H1 (cell line): ENCODE data around the gene SLC43A2. TPM values are rescaled to one million over a fixed set of nuclear protein-coding genes. Genes with fewer than 3 reads are reported as not detected.

Source experiments
- KDM1A ChIP-seq: fragments of 200-600, 300-600 bp; sonication (generic); IDR thresholded peaks from 2 replicates; pipeline ENCODE4 v1.7.1; 2016; ENCODE audit warnings: mild to moderate bottlenecking, low read length, borderline replicate concordance
- polyA plus RNA-seq, 7 experiments: library from polyadenylated mRNA; depleted of rRNA in 3 of 7; stranded (reverse) in 5 of 7; unstranded in 2 of 7; fragments of >200 nt in 5 of 7; fragments of 200-250 nt in 2 of 7; gene quantifications; 1 replicate in 5 of 7; 2 replicates in 1 of 7; 4 replicates in 1 of 7; pipeline versions ENCODE4 v1.2.1 to v1.2.3, GENCODE V29; 2011 to 2013; ENCODE audit warnings: missing spikeins in 2 of 7, mixed read lengths in 2 of 7
- total RNA-seq: library from RNA; stranded (reverse); fragmentation: NEBNext Ultra II Directional; extraction: Animal tissue kit (Norgen Biotek cat#: 25700); gene quantifications from 2 replicates; pipeline ENCODE4 v1.2.1, GENCODE V29; 2021
- TF ChIP-seq, protein P1 (sequence below): fragments of 300-600 bp; sonication (generic); IDR thresholded peaks from 2 replicates; pipeline ENCODE4 v1.7.1; 2012; ENCODE audit warnings: low read length, moderate library complexity, mild to moderate bottlenecking, inconsistent platforms; ENCODE audit not compliant: insufficient replicate concordance

Gene SLC43A2
- total and polyA plus RNA-seq, 2 of the 8 experiments (the other 6 are each of a cell fraction or from before 2014, with no cell fraction given): 6.6 to 10.5 TPM

DNA sequence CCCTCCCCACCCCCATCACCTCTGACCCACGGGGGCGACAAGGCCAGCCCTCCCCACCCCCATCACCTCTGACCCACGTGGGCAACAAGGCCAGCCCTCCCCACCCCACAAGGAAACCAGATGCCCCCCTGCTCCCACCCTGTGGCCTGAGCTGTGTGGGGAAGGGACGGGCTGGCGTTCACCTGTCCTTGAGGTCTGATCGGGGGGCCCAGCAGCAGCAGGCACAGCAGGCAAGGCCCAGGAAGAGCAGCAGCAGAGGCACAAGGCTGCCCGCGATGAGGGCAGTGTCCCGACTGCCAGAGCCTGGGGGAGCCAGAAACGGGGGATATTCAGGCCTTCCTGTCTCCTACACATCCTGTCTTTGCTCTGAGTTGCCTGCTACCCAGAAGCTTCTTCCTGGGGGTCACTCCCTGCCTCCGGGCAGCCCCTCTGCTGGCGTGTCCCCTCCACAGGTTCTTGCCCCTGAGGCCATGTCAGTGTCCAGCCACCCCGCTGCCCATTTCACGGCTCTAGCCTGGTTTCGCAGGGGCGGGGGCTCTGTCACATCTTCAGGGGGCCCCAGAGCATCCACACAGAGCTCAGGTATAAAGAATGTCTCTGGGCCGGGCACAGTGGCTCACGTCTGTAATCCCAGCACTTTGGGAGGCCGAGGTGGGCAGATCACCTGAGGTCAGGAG lies 10.1 kb upstream of the SLC43A2 start (continued):
- TF ChIP-seq, protein P1, sequence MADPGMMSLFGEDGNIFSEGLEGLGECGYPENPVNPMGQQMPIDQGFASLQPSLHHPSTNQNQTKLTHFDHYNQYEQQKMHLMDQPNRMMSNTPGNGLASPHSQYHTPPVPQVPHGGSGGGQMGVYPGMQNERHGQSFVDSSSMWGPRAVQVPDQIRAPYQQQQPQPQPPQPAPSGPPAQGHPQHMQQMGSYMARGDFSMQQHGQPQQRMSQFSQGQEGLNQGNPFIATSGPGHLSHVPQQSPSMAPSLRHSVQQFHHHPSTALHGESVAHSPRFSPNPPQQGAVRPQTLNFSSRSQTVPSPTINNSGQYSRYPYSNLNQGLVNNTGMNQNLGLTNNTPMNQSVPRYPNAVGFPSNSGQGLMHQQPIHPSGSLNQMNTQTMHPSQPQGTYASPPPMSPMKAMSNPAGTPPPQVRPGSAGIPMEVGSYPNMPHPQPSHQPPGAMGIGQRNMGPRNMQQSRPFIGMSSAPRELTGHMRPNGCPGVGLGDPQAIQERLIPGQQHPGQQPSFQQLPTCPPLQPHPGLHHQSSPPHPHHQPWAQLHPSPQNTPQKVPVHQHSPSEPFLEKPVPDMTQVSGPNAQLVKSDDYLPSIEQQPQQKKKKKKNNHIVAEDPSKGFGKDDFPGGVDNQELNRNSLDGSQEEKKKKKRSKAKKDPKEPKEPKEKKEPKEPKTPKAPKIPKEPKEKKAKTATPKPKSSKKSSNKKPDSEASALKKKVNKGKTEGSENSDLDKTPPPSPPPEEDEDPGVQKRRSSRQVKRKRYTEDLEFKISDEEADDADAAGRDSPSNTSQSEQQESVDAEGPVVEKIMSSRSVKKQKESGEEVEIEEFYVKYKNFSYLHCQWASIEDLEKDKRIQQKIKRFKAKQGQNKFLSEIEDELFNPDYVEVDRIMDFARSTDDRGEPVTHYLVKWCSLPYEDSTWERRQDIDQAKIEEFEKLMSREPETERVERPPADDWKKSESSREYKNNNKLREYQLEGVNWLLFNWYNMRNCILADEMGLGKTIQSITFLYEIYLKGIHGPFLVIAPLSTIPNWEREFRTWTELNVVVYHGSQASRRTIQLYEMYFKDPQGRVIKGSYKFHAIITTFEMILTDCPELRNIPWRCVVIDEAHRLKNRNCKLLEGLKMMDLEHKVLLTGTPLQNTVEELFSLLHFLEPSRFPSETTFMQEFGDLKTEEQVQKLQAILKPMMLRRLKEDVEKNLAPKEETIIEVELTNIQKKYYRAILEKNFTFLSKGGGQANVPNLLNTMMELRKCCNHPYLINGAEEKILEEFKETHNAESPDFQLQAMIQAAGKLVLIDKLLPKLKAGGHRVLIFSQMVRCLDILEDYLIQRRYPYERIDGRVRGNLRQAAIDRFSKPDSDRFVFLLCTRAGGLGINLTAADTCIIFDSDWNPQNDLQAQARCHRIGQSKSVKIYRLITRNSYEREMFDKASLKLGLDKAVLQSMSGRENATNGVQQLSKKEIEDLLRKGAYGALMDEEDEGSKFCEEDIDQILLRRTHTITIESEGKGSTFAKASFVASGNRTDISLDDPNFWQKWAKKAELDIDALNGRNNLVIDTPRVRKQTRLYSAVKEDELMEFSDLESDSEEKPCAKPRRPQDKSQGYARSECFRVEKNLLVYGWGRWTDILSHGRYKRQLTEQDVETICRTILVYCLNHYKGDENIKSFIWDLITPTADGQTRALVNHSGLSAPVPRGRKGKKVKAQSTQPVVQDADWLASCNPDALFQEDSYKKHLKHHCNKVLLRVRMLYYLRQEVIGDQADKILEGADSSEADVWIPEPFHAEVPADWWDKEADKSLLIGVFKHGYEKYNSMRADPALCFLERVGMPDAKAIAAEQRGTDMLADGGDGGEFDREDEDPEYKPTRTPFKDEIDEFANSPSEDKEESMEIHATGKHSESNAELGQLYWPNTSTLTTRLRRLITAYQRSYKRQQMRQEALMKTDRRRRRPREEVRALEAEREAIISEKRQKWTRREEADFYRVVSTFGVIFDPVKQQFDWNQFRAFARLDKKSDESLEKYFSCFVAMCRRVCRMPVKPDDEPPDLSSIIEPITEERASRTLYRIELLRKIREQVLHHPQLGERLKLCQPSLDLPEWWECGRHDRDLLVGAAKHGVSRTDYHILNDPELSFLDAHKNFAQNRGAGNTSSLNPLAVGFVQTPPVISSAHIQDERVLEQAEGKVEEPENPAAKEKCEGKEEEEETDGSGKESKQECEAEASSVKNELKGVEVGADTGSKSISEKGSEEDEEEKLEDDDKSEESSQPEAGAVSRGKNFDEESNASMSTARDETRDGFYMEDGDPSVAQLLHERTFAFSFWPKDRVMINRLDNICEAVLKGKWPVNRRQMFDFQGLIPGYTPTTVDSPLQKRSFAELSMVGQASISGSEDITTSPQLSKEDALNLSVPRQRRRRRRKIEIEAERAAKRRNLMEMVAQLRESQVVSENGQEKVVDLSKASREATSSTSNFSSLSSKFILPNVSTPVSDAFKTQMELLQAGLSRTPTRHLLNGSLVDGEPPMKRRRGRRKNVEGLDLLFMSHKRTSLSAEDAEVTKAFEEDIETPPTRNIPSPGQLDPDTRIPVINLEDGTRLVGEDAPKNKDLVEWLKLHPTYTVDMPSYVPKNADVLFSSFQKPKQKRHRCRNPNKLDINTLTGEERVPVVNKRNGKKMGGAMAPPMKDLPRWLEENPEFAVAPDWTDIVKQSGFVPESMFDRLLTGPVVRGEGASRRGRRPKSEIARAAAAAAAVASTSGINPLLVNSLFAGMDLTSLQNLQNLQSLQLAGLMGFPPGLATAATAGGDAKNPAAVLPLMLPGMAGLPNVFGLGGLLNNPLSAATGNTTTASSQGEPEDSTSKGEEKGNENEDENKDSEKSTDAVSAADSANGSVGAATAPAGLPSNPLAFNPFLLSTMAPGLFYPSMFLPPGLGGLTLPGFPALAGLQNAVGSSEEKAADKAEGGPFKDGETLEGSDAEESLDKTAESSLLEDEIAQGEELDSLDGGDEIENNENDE: no peak
- no peak for TF ChIP-seq KDM1A
- TF ChIP-seq, all 59 proteins: peak for 0
